GM04503 (cell line): ENCODE results near the gene BLTP3A.
"Not testable (repeated sequence)": the region's sequence is repeated elsewhere in the genome, so short reads cannot be mapped to it uniquely, and the experiment has no call there.

ENCODE experiments used
- DNase-seq: peaks from one replicate; pipeline ENCODE4 v3.0.0-alpha.2; 2012; ENCODE audit warnings: low read depth

Gene BLTP3A

GRCh38 chr6:34792605-34793500 is 970 bp downstream of the BLTP3A start:
- DNase-seq = peak; percentile 32

- DNase-seq = no peak
Measured at GRCh38 chr6:34793877-34794276, 2.0 kb downstream of the BLTP3A start.

- no peak for DNase-seq
Measured at GRCh38 chr6:34795836-34796425, 4.0 kb downstream of the BLTP3A start.

- no peak for DNase-seq
Measured at GRCh38 chr6:34798057-34798456, 6.2 kb downstream of the BLTP3A start.

- DNase-seq = no peak
Measured at GRCh38 chr6:34799547-34799946, 7.7 kb downstream of the BLTP3A start.

- DNase-seq = no peak
Measured at GRCh38 chr6:34804543-34804942, 12.7 kb downstream of the BLTP3A start.

GRCh38 chr6:34805074-34805473 is 13.2 kb downstream of the BLTP3A start:
- not testable (repeated sequence) for DNase-seq

- no peak for DNase-seq
Measured at GRCh38 chr6:34806738-34807453, 15.0 kb downstream of the BLTP3A start.

GRCh38 chr6:34808473-34808872 is 16.6 kb downstream of the BLTP3A start:
- DNase-seq = not testable (repeated sequence)

GRCh38 chr6:34809419-34809818 is 17.5 kb downstream of the BLTP3A start:
- DNase-seq = not testable (repeated sequence)

GRCh38 chr6:34810017-34810882 is 18.4 kb downstream of the BLTP3A start:
- no peak for DNase-seq

- no peak for DNase-seq
Measured at GRCh38 chr6:34810936-34811632, 19.2 kb downstream of the BLTP3A start.

- DNase-seq = no peak
Measured at GRCh38 chr6:34813028-34813713, 21.3 kb downstream of the BLTP3A start.

GRCh38 chr6:34816635-34817301 is 24.9 kb downstream of the BLTP3A start:
- DNase-seq = no peak

GRCh38 chr6:34817446-34817845 is 25.6 kb downstream of the BLTP3A start:
- DNase-seq = no peak

- DNase-seq = not testable (repeated sequence)
Measured at GRCh38 chr6:34818872-34819570, 27.1 kb downstream of the BLTP3A start.

- no peak for DNase-seq
Measured at GRCh38 chr6:34819571-34820480, 27.9 kb downstream of the BLTP3A start.

- DNase-seq = no peak
Measured at GRCh38 chr6:34829137-34829536, 37.3 kb downstream of the BLTP3A start.
